NCI-H526 (cell line): ENCODE results near the gene TRIM6.
"Not testable (repeated sequence)": the region's sequence is repeated elsewhere in the genome, so short reads cannot be mapped to it uniquely, and the experiment has no call there.

ENCODE experiments used
- DNase-seq, 2 experiments: peaks; one replicate each; lab custom pipeline; 2025; lab: John Stamatoyannopoulos, UW

The TRIM6 gene

DNA sequence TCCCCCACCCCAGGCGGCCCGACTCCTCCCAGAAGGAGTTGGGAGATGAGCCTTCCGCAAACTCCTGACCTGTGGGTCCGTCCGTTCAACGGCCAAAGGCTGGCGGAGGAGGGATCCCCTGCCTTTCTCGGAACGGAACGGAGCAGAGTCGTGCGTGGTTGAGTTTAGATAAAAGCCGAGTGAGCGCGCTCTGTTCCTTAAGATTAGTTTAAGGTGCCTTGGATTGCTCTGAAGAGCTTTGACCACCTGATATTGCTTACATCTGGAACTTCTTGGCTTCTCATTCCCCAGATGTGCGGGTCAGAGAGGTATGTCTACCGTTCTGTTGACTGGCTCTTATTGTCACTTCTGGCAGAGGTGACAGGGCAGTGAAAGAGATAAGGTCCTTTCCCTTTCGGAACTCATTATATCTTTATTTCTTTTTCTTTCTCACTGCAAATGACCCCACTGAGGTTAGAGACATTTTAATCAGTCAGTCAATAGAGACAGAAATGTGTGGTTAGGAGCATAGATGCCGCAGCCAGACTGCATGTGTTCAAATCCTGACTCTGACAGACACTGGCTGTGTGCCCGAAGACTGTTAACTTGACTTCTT, at the start of gene TRIM6:
TRIM6 (plus strand) TSS at position 31 of the 595 bp plus-strand sequence; CDS start at position 292, 261 bp downstream.
- DNase-seq = no peak

- no peak for DNase-seq
These were observed 48.5 kb upstream of the TRIM6 start for GRCh38 chr11:5547982-5548381.

DNA sequence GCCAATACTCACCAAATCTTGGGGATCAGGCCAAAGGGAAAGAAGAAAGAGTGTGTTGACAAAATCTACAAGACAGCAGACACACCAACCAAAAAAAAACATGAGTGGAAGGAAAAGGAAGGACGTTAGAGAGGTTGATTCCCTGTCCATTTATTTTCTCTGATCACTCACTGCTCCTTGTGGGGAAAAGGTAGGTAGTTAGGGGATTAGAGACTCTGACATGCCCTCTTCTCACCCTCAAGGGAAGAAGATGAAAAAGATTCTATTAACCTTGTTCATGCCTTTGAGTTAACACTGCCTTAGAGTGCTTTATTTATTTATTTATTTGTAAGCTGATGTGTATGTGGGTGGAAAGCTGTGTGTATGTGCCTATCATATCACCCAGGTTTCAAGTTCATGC, 48.0 kb upstream of the TRIM6 start, which contains the start of gene OR52H1:
OR52H1 (minus strand) TSS at position 101 of the 400 bp plus-strand sequence. CDS start 3,035 bp downstream, outside the sequence.
- DNase-seq = no peak

DNA sequence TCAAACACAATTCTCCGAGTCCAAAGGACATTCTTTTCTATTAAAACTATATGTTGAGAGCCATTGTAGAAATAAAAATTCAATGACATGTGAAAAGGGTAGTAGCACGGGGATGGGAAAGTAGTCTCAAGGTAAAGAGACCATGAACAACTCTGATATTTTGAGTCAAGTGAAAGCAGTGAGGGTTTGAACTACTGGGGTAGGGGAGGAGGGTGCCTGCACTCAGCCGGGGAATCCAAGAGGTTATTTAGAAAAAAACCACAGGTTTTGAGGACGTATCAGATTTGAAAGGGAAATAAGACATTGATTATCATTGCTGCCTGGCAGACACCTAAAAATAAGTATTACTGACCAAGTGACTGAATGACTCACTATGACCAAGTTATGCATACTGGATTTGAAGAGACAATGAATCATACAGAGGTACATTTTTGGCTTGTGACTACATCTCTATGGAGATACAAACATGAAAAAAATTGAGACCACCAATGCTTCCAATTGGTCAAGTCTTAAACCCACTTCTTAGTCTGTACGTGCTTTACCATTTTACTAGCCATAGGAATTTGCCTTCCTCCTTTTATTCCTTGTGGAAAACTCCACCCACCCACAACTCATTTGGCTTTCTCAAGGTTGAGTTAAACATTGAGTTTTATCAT, 45.9 kb upstream of the TRIM6 start:
- no peak for DNase-seq

GRCh38 chr11:5553343-5553742, 43.1 kb upstream of the TRIM6 start:
- no peak for DNase-seq

GRCh38 chr11:5556596-5557188, 39.7 kb upstream of the TRIM6 start:
- no peak for DNase-seq

DNA sequence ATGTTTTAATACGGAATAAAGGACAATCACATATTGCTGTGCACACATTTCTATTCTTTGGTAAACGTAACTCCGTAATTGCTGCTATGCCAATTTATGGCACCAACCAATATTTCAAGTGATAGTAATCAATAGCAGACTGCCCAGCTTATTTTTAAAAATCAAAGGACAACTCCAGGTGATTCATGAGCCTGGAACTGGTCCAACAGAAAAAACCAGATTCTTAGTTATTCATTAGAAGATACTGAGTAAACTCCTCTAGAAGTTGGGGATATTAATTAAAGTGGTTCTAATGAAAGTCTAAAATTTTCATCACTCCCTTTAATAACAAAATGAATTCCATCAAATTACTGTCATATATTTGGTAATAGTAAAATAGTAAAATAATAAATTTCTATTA, 38.7 kb upstream of the TRIM6 start:
- DNase-seq = no peak

- no peak for DNase-seq
These were observed 32.0 kb upstream of the TRIM6 start for GRCh38 chr11:5564259-5565019.

- no peak for DNase-seq
These were observed 21.8 kb upstream of the TRIM6 start for GRCh38 chr11:5574654-5575053.

DNA sequence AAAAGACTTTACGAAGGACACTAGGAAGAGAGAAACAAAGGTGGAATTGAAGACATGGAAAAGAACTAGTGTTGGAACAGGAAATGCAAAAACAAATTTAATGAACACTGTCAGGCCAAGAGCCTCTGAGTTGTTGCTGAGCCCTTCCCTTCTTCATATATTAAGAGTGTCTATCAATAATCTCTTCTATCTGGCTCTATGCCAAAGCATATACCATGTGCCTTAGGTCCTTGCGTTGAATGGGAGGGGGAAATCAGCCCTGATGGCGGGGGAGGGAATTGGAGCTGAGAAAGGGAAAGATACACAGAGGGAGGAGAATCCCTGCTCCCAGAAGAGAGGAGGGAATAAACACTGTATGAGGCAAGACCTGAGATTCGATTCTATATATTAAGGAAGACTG, 21.3 kb upstream of the TRIM6 start:
- no peak for DNase-seq

DNA sequence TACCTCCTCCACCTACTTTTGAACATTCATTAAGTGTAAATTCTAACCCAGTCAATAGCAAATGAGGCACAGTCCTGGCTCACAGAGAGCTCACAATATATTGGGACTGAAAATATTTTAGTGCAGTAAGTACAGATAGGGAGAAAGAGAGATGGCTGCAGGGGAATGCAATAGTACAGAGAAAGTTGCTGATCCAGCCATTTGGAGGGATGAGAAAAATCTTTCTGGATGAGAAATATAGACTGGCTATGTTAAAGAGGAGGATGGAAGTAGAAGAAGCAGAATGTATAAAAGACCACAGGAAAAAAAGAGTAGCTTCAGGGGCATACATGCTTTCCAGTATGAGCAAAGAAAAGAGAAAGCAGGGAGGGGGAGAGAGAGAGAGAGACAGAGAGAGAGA, 19.3 kb upstream of the TRIM6 start:
- no peak for DNase-seq

- DNase-seq = no peak
These were observed 15.9 kb upstream of the TRIM6 start, which contains the start of gene OR52B6 for GRCh38 chr11:5580577-5580976. Gene OR52B6, plus strand, starts transcription at chr11:5580877. Its CDS starts 0 bp downstream, at chr11:5580877.

DNA sequence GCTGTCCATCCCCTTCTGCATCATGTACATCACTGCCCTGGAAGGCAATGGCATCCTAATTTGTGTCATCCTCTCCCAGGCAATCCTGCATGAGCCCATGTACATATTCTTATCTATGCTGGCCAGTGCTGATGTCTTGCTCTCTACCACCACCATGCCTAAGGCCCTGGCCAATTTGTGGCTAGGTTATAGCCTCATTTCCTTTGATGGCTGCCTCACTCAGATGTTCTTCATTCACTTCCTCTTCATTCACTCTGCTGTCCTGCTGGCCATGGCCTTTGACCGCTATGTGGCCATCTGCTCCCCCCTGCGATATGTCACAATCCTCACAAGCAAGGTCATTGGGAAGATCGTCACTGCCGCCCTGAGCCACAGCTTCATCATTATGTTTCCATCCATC, 15.4 kb upstream of the TRIM6 start:
- no peak for DNase-seq

GRCh38 chr11:5584458-5584857, 12.0 kb upstream of the TRIM6 start:
- DNase-seq = not testable (repeated sequence)

DNA sequence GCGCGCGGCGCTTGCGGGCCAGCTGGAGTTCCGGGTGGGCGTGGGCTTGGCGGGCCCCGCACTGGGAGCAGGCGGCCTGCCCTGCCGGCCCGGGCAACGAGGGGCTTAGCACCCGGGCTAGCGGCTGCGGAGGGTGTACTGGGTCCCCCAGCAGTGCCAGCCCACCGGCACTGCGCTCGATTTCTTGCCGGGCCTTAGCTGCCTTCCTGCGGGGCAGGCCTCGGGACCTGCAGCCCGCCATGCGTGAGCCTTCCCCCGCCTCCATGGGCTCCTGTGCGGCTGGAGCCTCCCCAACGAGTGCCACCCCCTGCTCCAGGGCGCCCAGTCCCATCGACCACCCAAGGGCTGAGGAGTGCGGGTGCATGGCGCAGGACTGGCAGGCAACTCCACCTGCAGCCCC, 6.5 kb upstream of the TRIM6 start:
- DNase-seq = not testable (repeated sequence)

DNA sequence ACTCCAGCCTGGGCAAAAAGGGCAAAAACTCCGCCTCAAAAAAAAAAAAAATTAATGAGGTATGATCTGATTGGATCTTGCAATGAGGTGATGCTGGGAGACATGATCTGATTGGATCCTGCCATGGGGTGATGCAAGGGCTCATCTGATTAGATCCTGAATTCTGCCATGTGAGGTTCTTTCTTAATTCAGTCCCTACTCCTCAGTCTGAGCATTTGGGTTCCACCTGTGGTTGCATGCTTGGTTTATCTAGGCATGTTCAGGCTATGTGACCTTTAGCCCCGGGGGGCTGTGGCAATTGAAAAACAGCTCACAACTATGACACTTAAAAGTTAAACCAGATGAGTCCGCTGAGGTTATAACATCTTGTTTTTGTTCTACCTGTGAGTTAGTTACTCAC, 4.8 kb upstream of the TRIM6 start:
- no peak for DNase-seq

GRCh38 chr11:5592615-5593014, 3.8 kb upstream of the TRIM6 start:
- no peak for DNase-seq

DNA sequence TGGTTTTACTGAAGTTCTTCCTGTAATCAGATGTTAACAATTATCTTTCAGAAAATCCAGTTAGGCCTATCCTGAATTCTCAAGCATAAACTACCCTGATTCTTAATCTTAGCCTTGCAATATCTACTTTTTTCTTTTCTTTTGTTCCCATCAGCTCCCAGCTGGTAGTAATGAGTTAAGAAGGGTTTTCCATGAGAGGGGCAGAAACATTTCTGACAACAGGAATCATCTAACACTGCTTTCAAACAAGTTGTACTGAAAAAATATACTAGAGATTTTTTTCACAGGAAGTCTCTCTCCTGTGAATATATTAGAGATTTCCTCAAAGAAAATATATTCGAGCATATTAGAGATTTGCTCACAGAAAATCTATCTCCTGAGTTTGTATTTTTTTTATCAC, 3.3 kb upstream of the TRIM6 start:
- DNase-seq = no peak

GRCh38 chr11:5597953-5598352, 1.5 kb downstream of the TRIM6 start:
- no peak for DNase-seq

DNA sequence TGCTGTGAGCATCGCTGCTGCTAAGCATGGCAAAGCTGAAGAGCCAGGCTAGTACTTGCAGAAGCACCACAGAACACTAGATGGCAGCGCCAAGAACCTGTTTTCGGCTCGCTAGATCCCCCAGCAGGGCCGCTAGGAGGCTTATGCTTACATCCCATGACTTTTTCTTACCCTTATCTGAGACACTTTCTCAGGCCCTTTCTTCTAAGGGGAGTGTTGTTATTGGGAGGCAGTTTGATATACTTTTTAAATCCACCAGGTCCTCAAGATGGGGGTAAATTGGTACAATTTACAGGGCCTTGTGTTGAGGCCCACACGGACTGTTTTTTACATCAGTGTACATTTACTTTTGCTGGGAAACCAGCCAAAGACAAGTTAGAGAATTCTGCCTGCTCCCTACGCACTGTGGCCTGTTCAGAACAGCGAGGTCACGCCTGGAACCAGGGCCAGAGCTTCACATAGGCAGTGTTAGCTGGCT, 4.0 kb downstream of the TRIM6 start:
- peak; percentile 8 to 61 for DNase-seq

DNA sequence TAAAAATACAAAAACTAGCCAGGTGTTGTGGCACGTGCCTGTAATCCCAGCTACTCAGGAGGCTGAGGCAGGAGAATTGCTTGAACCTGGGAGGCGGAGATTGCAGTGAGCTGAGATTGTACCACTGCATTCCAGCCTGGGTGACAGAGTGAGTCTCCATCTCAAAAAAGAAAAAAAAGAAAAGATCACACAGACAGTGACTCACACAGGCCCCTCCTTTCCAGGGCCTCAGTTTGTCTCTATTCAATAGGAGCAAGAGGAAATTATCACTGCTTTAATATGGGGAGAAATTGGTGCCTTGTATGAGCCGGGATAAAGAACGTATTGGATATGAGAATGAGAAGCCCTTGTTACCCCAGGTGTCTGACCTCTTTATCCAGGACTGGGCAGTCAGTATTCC, 6.4 kb downstream of the TRIM6 start:
- DNase-seq = not testable (repeated sequence)

GRCh38 chr11:5603326-5603725, 6.9 kb downstream of the TRIM6 start:
- no peak for DNase-seq
